Common myeloid progenitor, CD34-positive (primary cell): ENCODE data around the gene ELOVL6.
"Not testable (repeated sequence)": the region's sequence is repeated elsewhere in the genome, so short reads cannot be mapped to it uniquely, and the experiment has no call there.

Experiments
- CTCF ChIA-PET: fragments of 350-600 bp; sonication (Branson Sonifier 250); formaldehyde crosslinking; loops from one replicate; lab custom pipeline; 2021; ENCODE audit warnings: antibody characterized with exemption; lab: Charles Lee
- POLR2A ChIA-PET: fragments of 350-600 bp; sonication (Branson Sonifier 250); formaldehyde crosslinking; loops from one replicate; lab custom pipeline; 2021; ENCODE audit warnings: antibody characterized with exemption; lab: Charles Lee
- DNase-seq, 3 donors: peaks; one replicate each; pipeline versions ENCODE4 v3.0.0 to v3.0.0-alpha.2; 2013
- H3K27ac ChIP-seq, 2 experiments: 1 replicate in 1 of 2; 2 replicates in 1 of 2; pipeline ENCODE4 v1.7.0; 2013; ENCODE audit warnings: inconsistent platforms in 2 of 2, low read length in 2 of 2, mild to moderate bottlenecking in 2 of 2, low read depth in 1 of 2, moderate library complexity in 1 of 2; ENCODE audit not compliant: severe bottlenecking in 2 of 2, insufficient read depth in 1 of 2, poor library complexity in 1 of 2
- H3K27me3 ChIP-seq, 5 experiments: replicated peaks in 2 of 5; 1 replicate in 3 of 5; 2 replicates in 2 of 5; pipeline versions ENCODE4 v1.6.1 to v1.7.0; 2013; ENCODE audit warnings: low read length in 4 of 5, mild to moderate bottlenecking in 2 of 5, moderate library complexity in 2 of 5, inconsistent platforms in 1 of 5; ENCODE audit not compliant: insufficient read depth in 5 of 5, control insufficient read depth in 4 of 5
- H3K36me3 ChIP-seq, 4 experiments: 1 replicate in 2 of 4; 2 replicates in 2 of 4; pipeline versions ENCODE4 v1.6.1 to v1.7.0; 2013; ENCODE audit warnings: low read length in 3 of 4, control low read depth in 1 of 4, mild to moderate bottlenecking in 1 of 4; ENCODE audit not compliant: control insufficient read depth in 4 of 4, insufficient read depth in 4 of 4
- H3K4me1 ChIP-seq, 4 experiments: 1 replicate in 3 of 4; 2 replicates in 1 of 4; pipeline versions ENCODE4 v1.6.1 to v1.7.1; 2013; ENCODE audit warnings: low read length in 3 of 4, mild to moderate bottlenecking in 3 of 4, control low read depth in 1 of 4, inconsistent platforms in 1 of 4, moderate library complexity in 1 of 4; ENCODE audit not compliant: control insufficient read depth in 4 of 4, insufficient read depth in 4 of 4; ENCODE audit errors: control extremely low read depth in 1 of 4
- H3K4me3 ChIP-seq, 7 experiments: 1 replicate in 4 of 7; 2 replicates in 3 of 7; pipeline versions ENCODE4 v1.5.1 to v1.7.0; 2013; ENCODE audit warnings: mild to moderate bottlenecking in 7 of 7, low read length in 6 of 7, moderate library complexity in 6 of 7, inconsistent platforms in 2 of 7, low read depth in 2 of 7, control low read depth in 1 of 7; ENCODE audit not compliant: insufficient read depth in 4 of 7, control insufficient read depth in 1 of 7; ENCODE audit errors: extremely low read depth in 1 of 7
- H3K9me3 ChIP-seq, 5 experiments: 1 replicate in 4 of 5; 2 replicates in 1 of 5; pipeline versions ENCODE4 v1.6.1 to v1.7.1; 2013; ENCODE audit warnings: low read length in 4 of 5, mild to moderate bottlenecking in 2 of 5, inconsistent platforms in 1 of 5, low read depth in 1 of 5, moderate library complexity in 1 of 5; ENCODE audit not compliant: control insufficient read depth in 4 of 5, insufficient read depth in 2 of 5; ENCODE audit errors: control extremely low read depth in 1 of 5
- WGBS: methylation state at CpG from one replicate; pipeline ENCODE4 v1.1.5; 2013; ENCODE audit not compliant: insufficient coverage; 5-methylcytosine and 5-hydroxymethylcytosine counted together

Gene ELOVL6

GRCh38 chr4:110042545-110043517 lies 155.6 kb downstream of the ELOVL6 start:
- Histone ChIP-seq H3K27me3 (no peaks in the 10 kb centered on the region), H3K36me3 (no peaks in the 10 kb centered on the region), H3K9me3 (no peaks in the 10 kb centered on the region), H3K4me1 (no peaks in the 10 kb centered on the region), H3K4me3 (no peak overlapping the region), H3K27ac (no peak overlapping the region)
- WGBS = 93% methylated on average over 7 of the region's 13 CpGs
- POLR2A ChIA-PET = no interaction called here
- CTCF ChIA-PET = interaction anchor here (1.4 kb wide), 1 partner anchor 37 kb away, joined by 3 read pairs; no protein-coding TSS in a partner anchor
- no peak for DNase-seq

DNA sequence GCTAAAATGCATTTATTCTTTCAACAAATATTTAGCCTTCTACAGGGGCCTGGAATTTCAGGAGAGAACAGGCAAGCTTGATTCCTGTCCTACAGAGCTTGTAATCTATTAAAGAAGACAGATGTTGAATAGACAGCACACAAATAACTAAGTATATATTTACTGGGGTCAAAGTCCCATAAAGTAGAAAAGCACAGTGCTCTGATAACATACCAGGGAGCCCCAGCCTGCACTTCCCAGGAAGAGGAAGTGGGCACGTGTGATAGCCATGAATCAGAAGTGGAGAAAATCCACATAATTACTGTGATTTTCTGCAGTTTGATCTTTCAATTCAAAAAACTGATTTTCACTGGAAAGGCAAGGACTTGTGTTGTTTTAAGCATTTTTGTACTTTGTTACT lies 156.7 kb downstream of the ELOVL6 start:
- WGBS = 0% methylated on average over 1 of the region's 1 CpG
- H3K9me3 ChIP-seq = no peaks in the 10 kb centered on the region
- H3K27ac ChIP-seq = no peak overlapping the region
- CTCF ChIA-PET = no interaction called here
- H3K36me3 ChIP-seq = no peaks in the 10 kb centered on the region
- DNase-seq = no peak
- POLR2A ChIA-PET = no interaction called here
- H3K4me3 ChIP-seq = no peak overlapping the region
- H3K4me1 ChIP-seq = peaks cover 0 to 2% (median 0%) of the 10 kb centered on the region in 4 experiments
- no peaks in the 10 kb centered on the region for H3K27me3 ChIP-seq

- POLR2A ChIA-PET, H3K36me3 ChIP-seq, H3K4me3 ChIP-seq, H3K27me3 ChIP-seq, H3K27ac ChIP-seq, DNase-seq, H3K9me3 ChIP-seq: not testable (repeated sequence)
- CTCF ChIA-PET = interaction anchor here (1.4 to 4.2 kb wide), 2 partner anchors 10 to 186 kb away, joined by 3 to 23 read pairs; no protein-coding TSS in a partner anchor
- H3K4me1 ChIP-seq = peaks cover 6 to 27% (median 14%) of the 10 kb centered on the region in 4 experiments
- 100% methylated on average over 5 of the region's 11 CpGs for WGBS
Measured at GRCh38 chr4:110039164-110039563, 159.3 kb downstream of the ELOVL6 start.

DNA sequence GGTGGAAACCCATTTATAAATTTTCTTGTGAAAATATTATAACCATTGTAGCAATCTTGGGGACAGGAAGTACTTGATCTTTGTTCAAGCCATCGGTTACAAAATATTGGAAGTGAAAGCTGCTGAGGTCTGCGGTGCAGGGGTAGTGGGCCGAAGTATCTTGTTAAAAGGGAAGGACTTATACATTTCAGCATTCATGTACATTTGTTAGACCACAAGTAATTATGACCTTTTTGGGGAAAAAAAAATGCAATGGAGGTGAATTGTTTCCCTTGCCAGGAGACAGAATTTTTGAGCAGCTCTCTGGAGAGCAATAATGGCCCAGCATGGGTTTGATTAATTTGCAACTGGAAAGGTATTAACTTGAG lies 164.4 kb downstream of the ELOVL6 start:
- DNase-seq = peak; percentile 48 to 86 (median 84)
- Histone ChIP-seq H3K36me3 (no peaks in the 10 kb centered on the region), H3K27me3 (no peaks in the 10 kb centered on the region), H3K27ac (no peak overlapping the region), H3K4me3 (peak overlapping the region in 2 of 7 experiments; percentile 22 to 32), H3K9me3 (no peaks in the 10 kb centered on the region), H3K4me1 (peaks cover 11 to 51% (median 33%) of the 10 kb centered on the region in 4 experiments)
- CTCF ChIA-PET = interaction anchor here (1.0 to 4.2 kb wide), 6 partner anchors 12 to 131 kb away, joined by 3 to 28 read pairs (median 4); no protein-coding TSS in a partner anchor
- POLR2A ChIA-PET = interaction anchor here (0.7 kb wide), 1 partner anchor 1882 kb away, joined by 3 read pairs; no protein-coding TSS in a partner anchor
- WGBS = no CpG with 5 or more reads among the region's 3 CpGs

GRCh38 chr4:110033355-110034025 lies 164.9 kb downstream of the ELOVL6 start:
- H3K27ac ChIP-seq = no peak overlapping the region
- POLR2A ChIA-PET = interaction anchor here (0.7 kb wide), 1 partner anchor 1882 kb away, joined by 3 read pairs; no protein-coding TSS in a partner anchor
- peak in 2 of 3 donors; percentile 33 to 46 for DNase-seq
- CTCF ChIA-PET = interaction anchor here (0.9 to 4.2 kb wide), 7 partner anchors 13 to 132 kb away, joined by 3 to 28 read pairs (median 6); no protein-coding TSS in a partner anchor
- H3K9me3 ChIP-seq = no peaks in the 10 kb centered on the region
- peaks cover 11 to 51% (median 33%) of the 10 kb centered on the region in 4 experiments for H3K4me1 ChIP-seq
- peak overlapping the region in 2 of 7 experiments; percentile 22 to 53 for H3K4me3 ChIP-seq
- no peaks in the 10 kb centered on the region for H3K27me3 ChIP-seq
- WGBS = no CpG with 5 or more reads among the region's 8 CpGs
- no peaks in the 10 kb centered on the region for H3K36me3 ChIP-seq

GRCh38 chr4:110032603-110033002 lies 165.8 kb downstream of the ELOVL6 start:
- H3K9me3 ChIP-seq = no peaks in the 10 kb centered on the region
- peaks cover 11 to 51% (median 33%) of the 10 kb centered on the region in 4 experiments for H3K4me1 ChIP-seq
- no peak overlapping the region for H3K27ac ChIP-seq
- 0% methylated on average over 4 of the region's 7 CpGs for WGBS
- peak; percentile 91 to 95 (median 95) for DNase-seq
- POLR2A ChIA-PET = no interaction called here
- CTCF ChIA-PET = interaction anchor here (0.8 to 4.2 kb wide), 8 partner anchors 12 to 485 kb away, joined by 3 to 28 read pairs (median 6); no protein-coding TSS in a partner anchor
- H3K27me3 ChIP-seq = no peaks in the 10 kb centered on the region
- H3K36me3 ChIP-seq = no peaks in the 10 kb centered on the region
- peak overlapping the region in 3 of 7 experiments; percentile 8 to 53 (median 48) for H3K4me3 ChIP-seq
